A549 (cell line): Measurements from ENCODE around the gene SOHLH2. TPM values are rescaled to one million over a fixed set of nuclear protein-coding genes. Genes with fewer than 3 reads are reported as not detected.

Experiments
- KDM5A ChIP-seq: fragments of 200-600 bp; sonication (generic); IDR thresholded peaks from 2 replicates; pipeline ENCODE4 v1.6.1; 2016; ENCODE audit warnings: antibody characterized with exemption, mild to moderate bottlenecking
- polyA plus RNA-seq, 4 experiments: library from polyadenylated mRNA; depleted of rRNA in 3 of 4; stranded (reverse); fragments of >200 nt; fragmentation: RNase III in 1 of 4; extraction: RNeasy Plus Mini Kit Qiagen cat#74134 plus additional on column Dnase treatment in 1 of 4; gene quantifications; 2 replicates in 3 of 4; 3 replicates in 1 of 4; pipeline ENCODE4 v1.2.3, GENCODE V29; 2011 to 2017

SOHLH2 gene
- polyA plus RNA-seq, 2 of the 4 experiments (the other 2 are of a cell fraction): 0.14 TPM; not detected in 1

DNA sequence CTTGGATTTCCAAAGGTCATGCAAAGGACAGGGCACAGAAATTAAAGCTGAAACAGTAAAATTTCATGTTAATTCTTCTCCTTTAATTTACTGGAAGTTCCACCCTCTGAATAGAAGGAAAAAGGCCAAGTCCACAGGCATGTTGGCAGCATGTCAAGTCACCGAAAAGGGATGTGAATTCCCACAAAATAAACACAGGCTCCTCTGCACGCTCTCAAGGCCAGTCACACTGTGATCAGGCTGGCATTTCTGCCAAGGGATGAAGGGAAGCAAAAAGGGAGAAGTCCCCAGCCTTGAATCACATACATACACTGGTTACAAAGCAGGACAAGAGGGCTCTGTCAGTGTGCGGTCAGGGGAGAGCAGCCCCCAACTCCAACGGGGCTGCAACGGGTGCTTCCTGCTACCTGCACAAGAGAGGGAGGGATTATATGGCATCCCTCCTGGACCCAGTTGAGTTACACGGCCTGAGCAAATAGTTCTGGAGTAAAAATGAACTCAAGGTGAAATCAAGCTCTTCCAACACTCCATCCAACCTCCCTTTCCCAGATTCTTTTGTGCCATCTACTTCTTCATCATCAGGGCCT is 90.0 kb downstream of the SOHLH2 start (continued):
- no peak for TF ChIP-seq KDM5A

Other genes starting within 250 kb of the SOHLH2 start
- gene DCLK1, start 83.2 kb downstream of the SOHLH2 start, polyA plus RNA-seq (2011; rRNA removed): 0.08 and 0.13 TPM in 2 replicates
- 0.20 to 0.25 TPM (median 0.21 TPM) in 3 replicates for gene DCLK1, start 83.2 kb downstream of the SOHLH2 start, polyA plus RNA-seq (2017; fragmentation: RNase III; extraction: RNeasy Plus Mini Kit Qiagen cat#74134 plus additional on column Dnase treatment)
- 1.4 and 2.0 TPM in 2 replicates for gene CCDC169, start 83.3 kb upstream of the SOHLH2 start, polyA plus RNA-seq (2011; rRNA removed)
- gene CCDC169, start 83.3 kb upstream of the SOHLH2 start, polyA plus RNA-seq (2017; fragmentation: RNase III; extraction: RNeasy Plus Mini Kit Qiagen cat#74134 plus additional on column Dnase treatment): 1.0 to 1.7 TPM (median 1.3 TPM) in 3 replicates
- gene SPART, start 131.8 kb upstream of the SOHLH2 start, polyA plus RNA-seq (2011; rRNA removed): 36.8 and 37.0 TPM in 2 replicates
- 33.9 to 40.2 TPM (median 34.3 TPM) in 3 replicates for gene SPART, start 131.8 kb upstream of the SOHLH2 start, polyA plus RNA-seq (2017; fragmentation: RNase III; extraction: RNeasy Plus Mini Kit Qiagen cat#74134 plus additional on column Dnase treatment)
- 0.21 TPM in 2 replicates for gene CCNA1, start 217.9 kb upstream of the SOHLH2 start, polyA plus RNA-seq (2011; rRNA removed)
- 0.05 TPM in 1 of 3 replicates, not detected in the others for gene CCNA1, start 217.9 kb upstream of the SOHLH2 start, polyA plus RNA-seq (2017; fragmentation: RNase III; extraction: RNeasy Plus Mini Kit Qiagen cat#74134 plus additional on column Dnase treatment)